Measurements from ENCODE around the gene NRP1. TPM values are rescaled to one million over a fixed set of nuclear protein-coding genes. Genes with fewer than 3 reads are reported as not detected.

NRP1 gene
- total and polyA plus RNA-seq, 2 of the 8 experiments (the other 6 are each of a cell fraction or from before 2014, with no cell fraction given), result 1.2 to 2.1 TPM

DNA sequence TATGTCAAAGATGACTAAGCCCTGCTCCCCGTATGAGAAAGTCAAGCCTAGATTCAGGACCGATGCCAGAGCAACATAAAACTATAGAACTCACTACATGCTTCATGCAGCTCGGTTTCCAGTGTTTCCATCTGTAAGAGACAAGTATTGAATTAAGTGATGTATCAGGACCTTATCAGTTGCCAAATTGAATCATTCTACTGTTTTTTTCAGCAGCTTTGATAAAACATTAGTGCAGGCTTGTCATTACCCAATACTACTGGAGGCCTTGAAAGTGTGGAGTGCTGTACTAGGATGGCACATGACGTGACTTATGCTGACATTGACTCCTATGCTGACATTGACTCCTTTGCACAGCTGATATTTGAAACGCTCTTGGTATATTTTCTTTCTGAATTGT is 10.8 kb upstream of the NRP1 start (continued):
- no peak for TF ChIP-seq RXRA (IDR thresholded peaks at IDR 0.05; ENCODE audit: insufficient read depth, low read depth, low read length)
- no peak for TF ChIP-seq SIRT6 (IDR thresholded peaks at IDR 0.05; ENCODE audit: low read length)
- no peak for TF ChIP-seq POLR2AphosphoS5 (IDR thresholded peaks at IDR 0.05; ENCODE audit: low read depth, low read length)
